HG02885 (cell line): Measurements from ENCODE around the gene PPP1R13B.

Experiments used
- ATAC-seq: cut with Tn5 transposase; IDR thresholded peaks from one replicate; pipeline ENCODE4 v1.9.1; 2021; ENCODE audit warnings: mild to moderate bottlenecking; ENCODE audit not compliant: unreplicated experiment, poor library complexity

The PPP1R13B gene

GRCh38 chr14:103839579-103839978 lies 7.8 kb downstream of the PPP1R13B start:
- ATAC-seq, result no peak

- ATAC-seq, result no peak
Observed at GRCh38 chr14:103838117-103838516, 9.3 kb downstream of the PPP1R13B start.

DNA sequence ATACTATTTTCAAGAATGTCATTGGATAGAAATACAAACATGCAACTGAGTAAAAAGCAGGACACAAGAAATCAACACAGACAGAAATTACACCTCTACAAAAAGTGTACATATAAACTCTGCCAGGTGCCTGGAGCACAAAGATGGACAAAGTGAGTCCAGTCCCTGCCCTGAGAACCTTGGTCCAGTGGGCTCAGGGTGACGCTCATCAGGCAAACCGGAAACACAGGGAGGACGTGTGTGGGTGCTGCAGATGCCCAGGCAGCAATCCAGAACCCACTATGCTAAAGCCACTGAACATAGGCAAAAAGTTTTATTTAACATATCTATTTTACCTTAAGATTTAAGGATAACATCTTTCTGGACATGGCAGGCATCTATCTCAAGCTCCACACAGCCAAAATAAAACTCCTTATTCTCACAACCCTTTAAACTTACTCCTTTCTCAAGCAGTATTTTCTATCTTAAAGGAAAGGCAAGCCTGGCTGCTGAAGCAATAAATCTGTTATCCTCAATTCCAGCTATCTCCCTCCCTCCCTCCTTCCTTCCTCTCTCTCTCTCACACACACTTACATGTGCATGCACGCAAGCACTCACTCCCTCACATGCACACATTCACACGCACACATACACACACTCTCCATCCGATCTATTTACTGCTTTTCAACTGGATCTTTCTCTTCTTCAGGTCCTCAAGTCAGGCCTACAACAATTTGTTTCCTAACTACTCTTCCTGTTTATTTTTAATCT lies 10.2 kb downstream of the PPP1R13B start:
- ATAC-seq, result no peak

- ATAC-seq, result no peak
Observed at GRCh38 chr14:103834956-103835355, 12.4 kb downstream of the PPP1R13B start.

DNA sequence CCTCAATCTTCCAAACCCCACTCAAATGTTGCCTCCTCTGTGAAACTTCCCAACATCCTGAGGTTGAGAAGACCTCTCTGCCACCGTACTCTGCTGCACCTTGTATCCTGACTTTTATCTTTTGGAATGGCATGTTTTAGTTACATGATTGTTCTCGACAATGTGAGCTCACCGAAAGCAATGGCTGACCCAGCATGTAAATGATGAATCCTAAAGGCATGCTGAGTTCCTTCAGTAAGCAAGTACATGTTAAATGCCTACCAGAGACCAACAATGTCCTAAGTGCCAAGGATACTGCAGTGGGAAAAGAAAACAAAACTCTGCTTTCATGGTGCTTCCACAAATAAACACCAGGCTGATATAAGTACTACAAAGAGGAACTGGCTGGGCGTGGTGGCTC lies 13.7 kb downstream of the PPP1R13B start:
- ATAC-seq, result no peak

- ATAC-seq, result no peak
Observed at GRCh38 chr14:103832046-103832445, 15.3 kb downstream of the PPP1R13B start.

- ATAC-seq, result no peak
Observed at GRCh38 chr14:103830511-103831270, 16.7 kb downstream of the PPP1R13B start.

DNA sequence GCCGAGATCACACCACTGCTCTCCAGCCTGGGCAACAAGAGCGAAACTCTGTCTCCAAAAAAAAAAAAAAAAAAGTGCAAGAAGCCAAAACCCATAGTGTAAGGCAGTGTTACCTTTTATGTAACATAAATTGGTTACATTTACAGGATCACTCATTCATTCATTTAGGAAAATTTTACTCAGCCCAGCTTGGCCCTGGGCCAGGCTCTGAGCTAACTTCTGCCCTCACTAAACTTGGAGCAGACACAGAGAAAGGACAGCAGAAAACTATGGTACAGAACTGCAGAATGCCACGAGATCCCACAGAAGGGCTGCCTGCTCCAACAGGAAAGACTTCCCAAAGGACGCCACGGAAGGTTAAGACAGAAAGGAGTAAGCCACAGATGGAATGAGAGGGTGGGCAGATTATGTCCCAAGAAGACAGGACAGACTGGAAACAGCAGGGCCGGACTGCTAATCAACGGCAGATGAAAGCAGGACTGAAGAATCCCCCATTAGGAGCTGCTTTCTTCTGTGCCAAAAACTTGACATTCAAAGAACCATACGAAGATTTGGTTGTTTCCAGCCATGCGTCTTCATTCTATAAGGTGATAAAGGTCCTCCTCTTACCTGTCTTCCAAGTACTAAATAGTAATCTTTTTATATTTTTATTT lies 18.9 kb downstream of the PPP1R13B start:
- ATAC-seq, result no peak

DNA sequence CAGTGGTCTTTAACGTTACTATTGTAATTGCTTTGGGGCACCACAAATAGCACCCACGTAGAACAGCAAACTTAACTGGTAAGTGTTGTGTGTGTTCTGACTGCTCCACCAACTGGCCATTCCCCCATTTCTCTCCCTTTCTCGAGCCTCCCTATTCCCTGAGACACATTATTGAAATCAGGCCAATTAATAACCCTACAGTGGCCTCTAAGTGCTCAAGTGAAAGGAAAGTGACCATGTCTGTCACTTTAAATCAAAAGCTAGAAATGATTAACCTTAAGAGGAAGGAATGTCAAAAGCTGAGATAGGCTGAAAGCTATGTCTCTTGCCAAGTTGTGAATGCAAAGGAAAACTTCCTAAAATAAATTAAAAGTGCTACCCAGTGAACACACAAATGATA lies 22.3 kb downstream of the PPP1R13B start:
- ATAC-seq, result no peak

DNA sequence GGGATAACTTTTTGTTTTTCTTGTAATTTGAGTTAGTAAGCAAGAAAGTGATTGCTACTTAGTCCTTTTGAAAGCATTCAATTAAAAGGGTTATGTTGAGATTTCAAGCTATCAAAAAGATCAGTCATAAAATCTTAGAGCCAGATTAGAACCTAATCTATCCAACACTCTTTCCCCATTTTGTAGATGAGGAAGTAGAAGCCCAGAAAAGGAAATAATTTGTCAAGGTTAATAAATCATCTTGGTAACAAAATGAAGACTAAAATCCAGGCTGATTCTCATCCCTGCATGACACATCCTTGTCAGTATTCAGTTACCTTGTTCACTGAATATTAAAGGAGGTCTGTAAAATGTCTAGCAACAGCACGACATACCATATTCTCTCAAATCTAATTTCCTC lies 26.5 kb downstream of the PPP1R13B start:
- ATAC-seq, result no peak

GRCh38 chr14:103820382-103820781 lies 27.0 kb downstream of the PPP1R13B start:
- no peak for ATAC-seq

GRCh38 chr14:103819503-103820307 lies 27.7 kb downstream of the PPP1R13B start:
- ATAC-seq, result no peak

GRCh38 chr14:103818870-103819269 lies 28.5 kb downstream of the PPP1R13B start:
- ATAC-seq, result no peak

- ATAC-seq, result no peak
Observed at GRCh38 chr14:103818422-103818821, 29.0 kb downstream of the PPP1R13B start.

GRCh38 chr14:103817595-103817994 lies 29.8 kb downstream of the PPP1R13B start:
- no peak for ATAC-seq

- no peak for ATAC-seq
Observed at GRCh38 chr14:103816991-103817390, 30.4 kb downstream of the PPP1R13B start.

DNA sequence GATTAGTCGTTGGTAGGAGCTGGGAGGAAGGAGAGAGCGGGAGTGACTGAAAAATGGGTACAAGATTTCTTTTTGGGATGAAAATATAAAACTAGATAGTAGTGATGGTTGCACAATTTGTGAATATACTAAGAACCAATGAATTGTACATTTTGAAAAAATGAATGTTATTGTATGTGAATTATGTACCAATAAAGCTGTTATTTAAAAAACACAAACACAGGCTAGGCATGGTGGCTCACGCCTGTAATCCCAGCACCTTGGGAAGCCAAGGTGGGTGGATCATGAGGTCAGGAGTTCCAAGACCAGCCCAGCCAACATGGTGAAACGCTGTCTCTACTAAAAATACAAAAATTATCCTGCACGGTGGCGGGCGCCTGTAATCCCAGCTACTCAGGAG lies 32.1 kb downstream of the PPP1R13B start:
- ATAC-seq, result no peak

DNA sequence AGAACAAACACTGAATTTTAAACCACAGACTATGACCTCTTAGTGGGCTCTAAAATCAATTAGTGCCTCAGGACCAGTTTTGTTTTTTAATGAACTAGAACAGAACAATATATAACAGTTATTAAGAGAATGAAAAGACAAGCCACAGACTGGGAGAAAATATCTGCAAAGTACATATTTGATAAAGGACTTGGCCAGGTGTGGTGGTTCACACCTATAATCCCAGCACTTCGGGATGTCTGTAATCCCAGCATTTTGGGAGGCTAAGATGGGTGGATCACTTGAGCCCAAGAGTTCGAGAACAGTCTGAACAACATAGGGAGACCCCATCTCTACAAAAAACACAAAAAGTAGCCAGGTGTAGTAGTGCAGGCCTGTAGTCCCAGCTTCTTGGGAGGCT lies 36.2 kb downstream of the PPP1R13B start:
- ATAC-seq, result no peak

- ATAC-seq, result no peak
Observed at GRCh38 chr14:103808403-103809001, 38.9 kb downstream of the PPP1R13B start.

DNA sequence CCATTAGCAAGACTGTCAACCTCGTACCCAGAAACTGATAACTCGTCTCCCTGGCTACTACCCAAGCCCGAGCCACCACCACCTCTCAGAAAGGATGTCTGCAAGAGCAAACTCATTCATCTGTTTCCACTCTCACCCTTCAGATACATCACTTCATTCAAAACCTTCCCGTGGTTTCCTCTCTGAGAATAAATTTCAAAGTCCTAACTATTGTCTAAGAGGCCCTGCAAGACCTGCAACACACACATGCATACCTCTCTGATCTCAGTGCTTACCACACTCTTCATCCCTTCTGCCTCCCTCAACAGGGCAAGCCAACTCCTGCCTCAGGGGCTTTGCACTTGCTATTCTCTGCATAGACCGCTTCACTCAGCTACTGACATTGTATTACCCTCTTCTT lies 40.6 kb downstream of the PPP1R13B start:
- peak; percentile 60 for ATAC-seq
